ENCODE results near the gene CFAP53. TPM values are rescaled to one million over a fixed set of nuclear protein-coding genes. Genes with fewer than 3 reads are reported as not detected.

The CFAP53 gene
- total and polyA plus RNA-seq, 2 of the 13 experiments (the other 11 are each of a cell fraction or from before 2014, with no cell fraction given): 0.05 to 0.07 TPM

- H4K20me1 ChIP-seq (ENCODE audit: insufficient read depth, low read length): no peaks in the 10 kb centered on the region
- no peak overlapping the region for H3K9ac ChIP-seq (ENCODE audit: insufficient read depth, low read depth, low read length)
- 6% methylated on average over 9 of the region's 10 CpGs for WGBS (ENCODE audit: low lambda C conversion rate)
- H3K4me3 ChIP-seq (replicated peaks in 1 of 3; ENCODE audit: insufficient read depth in 1 of 3, low read depth in 2 of 3, low read length in 3 of 3): peak overlapping the region; percentile 54 to 90 (median 83); a peak in 5 of 6 replicates
- peaks cover 3% of the 10 kb centered on the region for H3K79me2 ChIP-seq (ENCODE audit: insufficient read depth, low read length)
- ChIA-PET POLR2A (interaction anchor here (0.6 to 1.2 kb wide), 4 partner anchors 8 to 124 kb away, joined by 3 read pairs; no protein-coding TSS in a partner anchor), CTCF (ENCODE audit: low intra/inter-chr PET ratio, low total read pairs) (interaction anchor here (0.6 to 2.4 kb wide), 3 partner anchors 138 to 208 kb away, joined by 3 to 15 read pairs (median 10); no protein-coding TSS in a partner anchor)
- no peaks in the 10 kb centered on the region for H3K9me3 ChIP-seq (ENCODE audit: low read length)
- H3K4me2 ChIP-seq (ENCODE audit: low read depth, low read length): peak overlapping the region; percentile 96
- H3K36me3 ChIP-seq (replicated peaks in 1 of 2; ENCODE audit: control insufficient read depth in 1 of 2, insufficient read depth in 2 of 2, low read length in 2 of 2): no peaks in the 10 kb centered on the region
- intact Hi-C loops (cut with micrococcal nuclease; ENCODE audit: unreplicated experiment) (loop anchor here (1.0 kb wide), 2 partner anchors 105 to 138 kb away; no protein-coding TSS in a partner anchor), in situ Hi-C loops (cut with HindIII; ENCODE audit: extremely low pct_ligation_motif_present, low pct_unique_long_range_greater_than_20kb) (loop anchor here (5.0 to 10.0 kb wide), 2 partner anchors 138 to 281 kb away; no protein-coding TSS in a partner anchor)
- DNase-seq (ENCODE audit: low spot score) (no peak), FAIRE-seq (no peak), ATAC-seq (no peak)
- no TSS peak for BruUV-seq (replicated peaks)
- no peak overlapping the region for H3K27ac ChIP-seq (ENCODE audit: extremely low read length, insufficient read depth, low read length)
- H3K27me3 ChIP-seq (ENCODE audit: control insufficient read depth in 1 of 2, insufficient read depth in 2 of 2, low read length in 2 of 2): peaks cover 0 to 20% of the 10 kb centered on the region in 2 experiments; a peak in 4 of 5 replicates
- H2AFZ ChIP-seq (ENCODE audit: low read length): peak overlapping the region; percentile 61
- H3K4me1 ChIP-seq (ENCODE audit: insufficient read depth, low read length): peaks cover 34% of the 10 kb centered on the region
- no peak for TF ChIP-seq TCF7 (IDR thresholded peaks at IDR 0.05; ENCODE audit: low read depth)
- no peak for TF ChIP-seq POGK (CRISPR knock-in tag; conservative IDR thresholded peaks at IDR 0.05)
- TF ChIP-seq TOPORS (CRISPR knock-in tag; IDR thresholded peaks at IDR 0.05): no peak
- no peak for TF ChIP-seq ZNF639 (CRISPR knock-in tag; conservative IDR thresholded peaks at IDR 0.05)
- no peak for TF ChIP-seq HOXA7 (CRISPR knock-in tag; IDR thresholded peaks at IDR 0.05)
- no peak for TF ChIP-seq KIAA2018 (CRISPR knock-in tag; IDR thresholded peaks at IDR 0.05; ENCODE audit: borderline replicate concordance)
- no peak for TF ChIP-seq CC2D1A (CRISPR knock-in tag; IDR thresholded peaks at IDR 0.05)
- no peak for TF ChIP-seq HNF4G (IDR thresholded peaks at IDR 0.05; ENCODE audit: borderline replicate concordance, low read depth, low read length)
- TF ChIP-seq HNF4G (CRISPR knock-in tag; IDR thresholded peaks at IDR 0.05; ENCODE audit: borderline replicate concordance, low read depth): no peak
- TF ChIP-seq SPEN (CRISPR knock-in tag; IDR thresholded peaks at IDR 0.05; ENCODE audit: low read depth): no peak
- no peak for TF ChIP-seq ZNF704 (CRISPR knock-in tag; IDR thresholded peaks at IDR 0.05; ENCODE audit: borderline replicate concordance)
Measured at GRCh38 chr18:50195689-50196088, 70.6 kb downstream of the CFAP53 start.
